ENCODE data around the gene TEK. TPM values are rescaled to one million over a fixed set of nuclear protein-coding genes. Genes with fewer than 3 reads are reported as not detected.

TEK gene
- polyA plus RNA-seq, 4 donors, result 29.3 to 54.5 (median 36.2) TPM

DNA sequence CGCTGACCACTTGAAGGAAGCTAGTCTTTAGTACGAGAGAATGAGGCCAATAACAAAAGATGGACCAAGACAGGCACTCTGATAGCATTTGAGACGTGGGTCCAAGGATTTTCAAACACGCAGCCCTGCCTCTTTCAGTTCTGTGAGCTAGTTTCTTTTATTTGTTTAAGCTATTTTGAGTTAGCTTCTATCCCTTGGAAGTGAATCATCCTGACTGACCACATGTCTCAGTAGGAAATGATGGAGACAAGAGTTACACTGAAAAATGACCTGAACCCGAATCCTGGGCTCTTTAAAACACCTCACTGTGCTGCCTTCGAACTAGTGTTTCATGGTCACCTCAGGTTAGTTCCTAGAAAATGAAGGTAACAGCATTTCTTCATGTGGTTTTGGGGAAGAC lies 9.9 kb downstream of the TEK start:
- DNase-seq (ENCODE audit: low read depth in 4 of 4, low spot score in 3 of 4), result no peak

DNA sequence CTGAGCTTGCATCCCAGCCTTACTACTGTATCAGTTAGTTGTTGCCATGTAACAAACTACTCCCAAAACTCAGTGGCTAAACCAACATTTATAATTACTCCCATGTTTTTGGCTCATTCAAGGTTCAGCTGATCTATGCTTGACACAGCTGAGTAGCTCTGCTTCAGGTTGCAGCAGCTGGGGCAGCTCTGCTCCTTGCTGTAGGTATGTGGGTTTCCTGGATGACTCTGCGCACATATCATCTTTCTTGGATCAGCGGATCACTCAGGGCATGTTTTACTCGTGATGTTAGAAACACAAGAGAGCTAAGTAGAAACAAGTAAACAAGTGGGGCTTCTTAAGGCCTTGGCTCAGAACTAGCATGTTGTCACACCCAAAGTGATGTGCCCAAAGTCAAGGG lies 15.1 kb downstream of the TEK start:
- no peak for DNase-seq (ENCODE audit: low read depth in 4 of 4, low spot score in 3 of 4)

DNA sequence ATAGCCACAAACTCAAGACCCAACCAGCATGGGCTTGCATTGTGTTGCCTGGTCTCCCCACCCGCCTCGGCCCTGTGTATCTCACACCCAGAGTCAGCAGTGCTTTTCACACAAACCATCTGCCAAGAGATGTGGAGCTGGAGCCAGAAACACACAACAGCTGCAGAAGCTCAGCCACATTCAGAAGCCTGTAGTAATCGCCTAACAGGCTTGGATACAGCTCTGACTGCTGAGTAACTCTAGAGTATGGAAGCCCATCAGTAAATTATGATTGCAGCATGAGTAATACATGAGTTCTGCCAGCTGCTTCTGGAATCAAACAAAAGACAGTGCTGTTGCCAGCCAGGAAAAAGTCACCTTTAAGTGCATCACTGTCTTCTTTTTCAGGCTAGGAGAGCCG lies 16.0 kb downstream of the TEK start:
- peak in 3 of 4 donors; percentile 63 to 64 (median 64) for DNase-seq (ENCODE audit: low read depth in 4 of 4, low spot score in 3 of 4)

DNA sequence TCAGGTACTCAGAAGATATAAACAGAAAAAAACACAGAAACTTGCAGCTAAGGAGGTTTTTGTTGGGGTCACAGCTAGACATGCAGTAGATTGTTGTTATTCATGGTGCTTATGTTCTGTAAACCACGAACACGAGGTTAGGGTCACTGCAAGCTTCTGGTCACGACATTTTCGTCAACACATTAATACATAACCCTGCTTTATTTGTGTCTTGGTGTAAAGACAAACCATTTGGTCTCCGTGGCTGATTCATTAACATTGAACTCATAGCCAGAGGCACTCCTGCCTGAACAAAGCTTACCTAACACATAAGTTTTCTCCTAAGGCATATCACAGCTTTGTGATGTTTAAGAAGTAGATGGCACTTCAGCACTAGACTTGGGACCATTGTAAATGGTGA lies 16.9 kb downstream of the TEK start:
- no peak for DNase-seq (ENCODE audit: low read depth in 4 of 4, low spot score in 3 of 4)

DNA sequence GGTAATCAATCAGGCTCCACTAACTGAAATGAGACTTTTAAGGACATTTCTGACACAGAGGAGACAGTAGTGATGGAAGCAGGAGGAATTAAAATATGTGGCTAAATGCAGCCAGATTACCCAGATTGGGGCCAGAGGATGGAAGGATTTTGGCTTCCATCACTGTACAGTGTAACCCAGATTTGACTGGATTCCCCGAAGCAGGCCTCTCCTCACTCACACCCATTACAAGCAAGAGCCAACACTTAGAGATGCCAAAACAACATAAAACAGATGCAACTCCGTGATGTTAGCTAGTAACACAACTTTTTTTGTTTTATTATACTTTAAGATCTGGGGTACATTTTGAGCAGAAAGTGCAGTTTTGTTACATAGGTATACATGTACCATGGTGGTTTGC lies 17.6 kb downstream of the TEK start:
- DNase-seq (ENCODE audit: low read depth in 4 of 4, low spot score in 3 of 4), result no peak

DNA sequence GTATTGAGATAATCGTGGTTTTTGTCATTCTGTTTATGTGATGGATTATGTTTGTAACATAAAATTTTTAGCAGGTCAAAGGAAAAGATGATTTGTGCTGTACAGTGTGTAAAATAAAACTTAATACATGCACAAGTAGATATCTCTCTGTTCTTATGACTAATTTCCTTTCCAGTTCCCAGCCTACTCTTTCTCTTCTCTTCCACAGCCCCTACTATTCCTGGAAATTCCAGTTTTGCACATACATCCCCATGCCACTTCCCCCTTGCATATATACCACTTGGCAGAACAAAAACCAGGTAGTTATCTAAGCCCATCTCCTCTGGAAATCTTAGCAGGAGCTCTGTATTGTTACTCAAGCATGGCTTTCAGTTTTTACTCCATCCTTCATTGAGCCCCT lies 20.2 kb downstream of the TEK start:
- no peak for DNase-seq (ENCODE audit: low read depth in 4 of 4, low spot score in 3 of 4)

DNA sequence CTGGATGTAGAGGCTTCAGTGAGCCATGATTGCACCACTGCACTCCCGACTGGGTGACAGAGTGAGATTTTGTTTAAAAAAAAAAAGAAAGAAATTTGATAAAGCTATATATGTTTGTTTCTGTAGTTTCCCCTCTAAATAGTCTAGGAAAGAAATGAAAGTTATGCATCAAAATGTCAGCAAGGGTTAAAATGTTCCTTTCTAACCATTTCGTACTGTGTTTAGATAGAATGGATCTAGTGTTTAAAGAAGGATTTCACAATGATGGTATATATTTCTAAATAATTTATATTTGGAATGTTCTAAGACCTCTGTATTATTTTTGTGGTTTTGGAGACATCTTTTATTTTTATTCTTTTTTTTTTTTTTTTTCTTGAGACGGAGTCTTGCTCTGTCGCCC lies 22.7 kb downstream of the TEK start:
- DNase-seq (ENCODE audit: low read depth in 4 of 4, low spot score in 3 of 4), result no peak

DNA sequence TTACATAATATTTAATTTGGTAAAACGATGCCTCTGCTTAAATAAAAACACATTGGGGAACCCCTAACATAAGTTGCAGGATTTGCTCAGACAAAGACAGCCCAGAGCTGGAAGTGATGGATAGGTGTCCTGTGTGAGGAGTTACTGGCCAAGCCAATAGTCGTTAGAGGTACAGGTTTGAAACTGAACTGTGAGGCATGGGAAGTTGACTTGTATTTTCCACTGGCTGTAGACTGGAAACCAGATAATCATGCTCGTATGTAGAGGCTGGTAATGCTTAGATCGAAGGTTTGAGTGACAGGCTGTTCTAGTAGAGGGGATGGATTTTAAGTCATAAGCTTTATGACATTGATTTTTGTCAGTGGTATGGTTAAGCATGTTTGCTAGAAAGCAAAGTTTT lies 24.8 kb downstream of the TEK start:
- DNase-seq (ENCODE audit: low read depth in 4 of 4, low spot score in 3 of 4), result no peak

DNA sequence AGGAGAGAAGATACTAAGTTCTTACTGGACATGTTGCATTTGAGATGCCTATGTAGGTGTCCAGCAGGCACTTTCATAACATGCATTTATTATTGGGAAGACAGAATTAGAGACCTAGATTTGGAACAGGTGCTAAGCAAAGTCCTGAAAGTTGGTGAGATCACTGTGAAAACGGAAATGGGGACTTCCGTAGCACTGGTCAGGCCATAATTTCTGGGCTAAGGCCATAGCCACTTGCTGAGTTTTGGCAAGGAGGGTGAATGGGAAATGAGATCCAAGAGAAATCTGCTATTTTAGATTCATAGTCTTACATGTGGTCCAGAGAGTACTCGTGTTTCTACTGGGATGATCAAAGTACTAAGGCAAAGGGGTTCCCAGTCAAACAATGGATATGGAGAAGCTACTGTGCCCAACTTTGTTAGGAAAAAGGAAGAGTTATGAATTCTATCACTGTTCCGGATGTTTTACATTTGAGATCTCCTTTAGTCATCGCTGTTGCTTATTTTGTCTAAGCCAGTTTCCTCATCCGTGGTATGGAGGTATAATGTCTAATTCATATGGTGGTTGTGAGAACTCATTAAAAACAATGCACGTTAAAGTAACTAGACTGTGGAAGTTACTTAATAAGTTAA lies 33.4 kb downstream of the TEK start:
- DNase-seq (ENCODE audit: low read depth in 4 of 4, low spot score in 3 of 4), result no peak

DNA sequence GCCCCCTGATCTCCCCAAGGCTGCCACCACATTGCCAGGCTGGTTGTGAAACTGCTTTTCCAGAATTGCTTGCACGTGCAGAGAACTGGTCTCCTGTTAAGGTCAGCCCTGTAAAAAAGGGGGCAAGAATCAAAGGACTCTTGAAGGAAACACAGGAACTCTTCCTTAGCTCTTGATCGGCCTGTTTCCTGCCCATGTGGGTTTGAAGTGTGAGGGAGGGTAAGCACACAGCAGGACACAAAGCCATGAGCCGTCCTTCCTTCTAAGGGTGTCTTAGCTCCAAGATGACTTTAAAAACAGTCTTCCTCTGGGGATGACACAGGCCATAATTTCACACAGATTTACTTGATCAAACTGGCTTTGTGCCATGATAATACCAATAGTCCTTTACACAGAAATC lies 36.1 kb downstream of the TEK start:
- no peak for DNase-seq (ENCODE audit: low read depth in 4 of 4, low spot score in 3 of 4)

DNA sequence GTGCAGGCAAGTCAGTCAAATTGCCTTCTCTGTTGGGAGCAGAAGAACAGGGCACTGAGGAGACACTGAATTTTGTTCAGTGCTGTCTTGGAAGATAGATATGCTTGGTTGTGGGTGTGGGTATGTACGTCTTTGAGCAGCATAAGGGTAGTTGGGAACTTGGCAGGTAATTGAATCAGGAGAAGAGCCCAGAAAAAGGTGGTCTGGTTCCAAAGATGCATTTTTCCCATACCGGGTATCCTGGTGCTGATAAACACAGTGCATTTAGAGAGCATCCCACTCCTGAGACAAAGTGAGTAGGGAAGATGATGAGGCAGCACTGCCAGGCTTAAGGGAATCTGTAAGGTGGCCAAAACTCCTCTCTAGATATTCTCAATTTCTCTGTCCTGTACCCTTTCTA lies 40.6 kb downstream of the TEK start:
- no peak for DNase-seq (ENCODE audit: low read depth in 4 of 4, low spot score in 3 of 4)

DNA sequence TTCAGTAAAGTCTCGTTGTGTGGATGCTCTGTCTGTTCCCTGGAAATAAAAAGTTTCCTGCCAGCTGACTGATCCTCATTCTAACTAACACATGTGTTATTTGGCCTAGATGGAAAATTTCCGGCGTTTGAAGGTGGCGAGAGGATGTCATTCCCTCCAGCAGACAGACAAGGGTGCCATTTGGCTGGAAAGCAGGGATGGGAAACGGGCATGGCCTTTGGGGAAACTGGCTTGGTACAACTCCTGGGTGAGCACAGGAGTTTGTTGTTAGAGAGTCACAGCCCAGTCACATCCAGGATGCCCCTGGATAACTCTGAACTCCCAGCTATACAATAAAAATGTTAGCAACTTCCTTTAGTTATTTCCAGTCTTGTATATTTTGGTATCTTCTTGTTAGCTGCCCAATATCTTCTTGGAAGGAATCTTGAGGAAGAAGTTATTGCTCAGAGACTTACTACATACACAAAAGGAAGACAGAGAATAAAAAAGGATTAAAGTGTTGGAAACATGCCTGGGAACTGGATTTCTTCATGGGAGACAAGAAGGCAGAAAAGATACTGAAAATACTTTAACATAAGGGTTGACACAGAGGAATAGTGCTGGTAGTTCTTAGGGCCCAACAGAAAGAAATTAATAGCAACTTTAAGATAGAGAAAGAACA lies 41.9 kb downstream of the TEK start:
- DNase-seq (ENCODE audit: low read depth in 4 of 4, low spot score in 3 of 4), result no peak

DNA sequence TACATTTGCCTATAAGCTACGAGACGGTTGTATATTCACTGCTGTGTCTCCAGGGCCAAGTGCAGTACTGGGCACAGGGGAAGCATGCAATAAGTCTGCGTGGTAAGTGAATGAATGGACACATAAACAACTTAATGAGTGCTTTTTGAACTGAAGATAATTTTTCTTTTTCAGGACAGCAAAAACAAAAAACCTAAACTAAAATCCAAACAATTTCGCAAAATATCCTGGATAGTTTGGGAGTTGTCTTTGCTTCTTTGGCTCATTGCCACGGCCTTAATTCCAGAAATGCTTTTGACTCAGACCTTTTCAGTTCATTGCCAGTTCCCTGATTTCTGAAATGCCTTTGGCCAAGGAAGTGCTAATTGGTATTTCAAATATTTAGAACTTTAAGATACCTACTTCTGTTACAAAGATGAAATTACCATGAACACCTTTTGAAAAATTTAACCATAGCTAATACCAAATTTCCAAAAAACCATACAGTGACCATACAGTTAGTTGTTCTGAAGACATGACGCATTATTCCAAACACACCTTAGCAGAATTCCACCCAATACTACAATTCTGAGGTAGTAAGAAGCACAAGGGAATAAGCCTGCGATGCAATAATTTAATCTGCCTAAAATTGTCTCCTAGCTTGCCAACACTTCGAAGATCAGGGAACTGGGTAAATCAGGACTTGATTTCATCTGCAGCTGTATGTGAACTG lies 42.8 kb downstream of the TEK start:
- DNase-seq (ENCODE audit: low read depth in 4 of 4, low spot score in 3 of 4), result no peak

DNA sequence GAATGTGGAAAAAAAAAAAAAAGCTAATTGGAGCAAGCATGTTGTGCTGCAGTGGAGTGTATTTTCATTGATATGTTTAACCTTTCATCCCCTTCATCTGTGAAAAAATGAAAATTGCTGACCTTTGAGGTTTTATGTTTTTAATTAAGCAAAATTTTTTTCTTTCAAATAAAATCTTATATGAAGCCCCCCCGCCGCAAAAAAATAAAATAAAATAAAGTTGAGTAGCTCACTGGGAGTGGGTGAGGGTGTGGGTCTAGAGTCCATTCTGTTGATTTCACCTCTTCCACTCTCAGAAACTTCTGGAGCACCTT lies 43.3 kb downstream of the TEK start:
- no peak for DNase-seq (ENCODE audit: low read depth in 4 of 4, low spot score in 3 of 4)

DNA sequence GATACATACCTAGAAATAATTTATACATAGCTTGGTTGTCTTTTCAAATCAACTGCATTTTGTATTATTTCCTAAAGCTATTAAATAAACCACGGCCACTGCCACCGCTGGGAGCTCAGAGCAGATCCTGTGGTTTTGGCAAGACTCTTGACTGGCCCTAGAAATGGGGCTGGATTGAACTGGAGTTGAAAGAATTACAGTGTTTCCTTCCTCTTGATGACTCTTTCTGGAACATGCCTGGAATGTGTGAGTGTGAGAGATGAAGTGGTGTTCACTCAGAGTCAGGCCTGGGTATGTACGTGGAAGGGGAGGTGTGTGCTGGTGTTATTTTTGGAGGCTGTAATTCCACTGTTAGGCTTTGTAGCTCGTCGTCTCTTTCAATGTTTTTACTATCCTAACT lies 45.9 kb downstream of the TEK start:
- no peak for DNase-seq (ENCODE audit: low read depth in 4 of 4, low spot score in 3 of 4)

DNA sequence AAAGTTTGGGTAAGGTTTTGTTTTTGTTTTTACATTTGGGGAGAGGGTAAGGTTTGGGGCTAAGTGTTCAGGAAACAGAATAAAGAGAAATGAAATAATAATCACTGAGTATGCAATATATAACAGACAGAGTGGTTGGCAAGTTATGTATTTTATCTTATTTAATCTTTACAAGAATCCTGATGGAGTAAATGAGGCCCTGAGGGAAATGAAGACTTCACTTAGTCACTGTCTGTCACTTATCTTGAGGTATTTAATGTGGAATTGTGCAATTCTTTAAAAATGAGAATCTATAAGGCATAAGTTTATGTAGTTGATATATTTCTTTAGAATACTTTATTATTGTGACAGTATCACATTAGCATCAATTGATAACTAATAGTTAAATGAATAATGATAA lies 48.1 kb downstream of the TEK start:
- DNase-seq (ENCODE audit: low read depth in 4 of 4, low spot score in 3 of 4), result no peak

DNA sequence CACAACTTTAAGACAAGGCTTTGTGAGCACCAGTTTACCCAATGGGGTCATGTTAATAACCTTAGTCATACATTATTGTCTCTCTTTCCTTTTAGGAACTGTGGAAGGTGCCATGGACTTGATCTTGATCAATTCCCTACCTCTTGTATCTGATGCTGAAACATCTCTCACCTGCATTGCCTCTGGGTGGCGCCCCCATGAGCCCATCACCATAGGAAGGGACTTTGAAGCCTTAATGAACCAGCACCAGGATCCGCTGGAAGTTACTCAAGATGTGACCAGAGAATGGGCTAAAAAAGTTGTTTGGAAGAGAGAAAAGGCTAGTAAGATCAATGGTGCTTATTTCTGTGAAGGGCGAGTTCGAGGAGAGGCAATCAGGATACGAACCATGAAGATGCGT lies 48.7 kb downstream of the TEK start:
- DNase-seq (ENCODE audit: low read depth in 4 of 4, low spot score in 3 of 4), result no peak

DNA sequence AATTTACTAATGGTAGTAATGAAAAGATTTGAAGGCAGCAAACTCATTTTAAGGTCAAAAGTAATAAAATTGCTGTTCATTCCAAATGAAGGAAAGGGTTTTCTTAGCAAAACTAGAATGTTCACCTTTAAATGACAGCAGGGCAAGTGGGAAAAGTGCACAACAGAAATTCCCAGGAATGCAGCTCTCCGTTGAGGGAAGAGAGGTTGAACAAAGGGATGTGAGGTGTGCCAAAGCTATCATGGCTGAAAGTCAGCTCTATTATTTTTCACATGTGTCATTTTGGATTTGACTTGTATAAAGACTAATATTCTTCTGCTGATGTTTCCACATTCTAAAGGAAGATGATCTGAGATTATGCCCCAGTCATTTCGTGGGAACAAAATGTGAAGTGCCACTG lies 51.6 kb downstream of the TEK start:
- DNase-seq (ENCODE audit: low read depth in 4 of 4, low spot score in 3 of 4), result no peak

DNA sequence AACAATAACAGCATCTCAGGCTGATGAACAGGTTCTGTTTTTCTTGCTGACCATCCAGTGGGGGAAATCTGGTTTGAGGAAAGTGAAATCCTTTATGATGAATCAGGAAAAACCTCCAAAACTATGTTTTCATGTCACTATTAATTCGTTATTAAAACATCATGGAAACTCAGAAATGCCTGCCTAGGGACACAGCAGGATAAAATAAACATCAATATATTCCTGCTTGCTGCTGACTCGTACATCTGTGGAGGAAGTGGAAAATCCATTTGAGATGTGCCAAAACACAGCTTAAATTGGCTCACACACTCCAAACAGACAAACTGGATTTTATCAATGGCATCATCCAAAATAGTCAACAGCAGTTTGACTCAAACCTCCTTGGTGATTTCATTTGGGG lies 53.0 kb downstream of the TEK start:
- no peak for DNase-seq (ENCODE audit: low read depth in 4 of 4, low spot score in 3 of 4)

DNA sequence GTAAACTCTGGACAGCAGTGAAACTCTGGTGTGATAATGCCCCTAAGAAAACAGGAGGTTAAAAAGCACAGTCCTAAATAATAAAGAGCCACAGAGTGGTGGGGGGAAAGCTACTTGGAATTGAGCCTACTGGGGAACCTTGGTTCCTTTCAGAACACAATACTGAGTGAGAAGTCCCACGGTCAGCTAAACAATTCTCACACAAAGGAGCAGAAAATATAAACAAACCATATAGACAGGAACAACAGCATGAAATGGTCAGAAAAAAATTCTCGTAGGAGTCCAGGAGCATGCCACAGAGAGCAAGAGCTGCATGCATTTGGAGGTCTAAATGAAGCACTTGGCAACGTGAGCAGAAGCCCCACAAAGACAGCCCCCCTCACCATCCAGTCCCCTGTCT lies 56.0 kb downstream of the TEK start:
- DNase-seq (ENCODE audit: low read depth in 4 of 4, low spot score in 3 of 4), result no peak

DNA sequence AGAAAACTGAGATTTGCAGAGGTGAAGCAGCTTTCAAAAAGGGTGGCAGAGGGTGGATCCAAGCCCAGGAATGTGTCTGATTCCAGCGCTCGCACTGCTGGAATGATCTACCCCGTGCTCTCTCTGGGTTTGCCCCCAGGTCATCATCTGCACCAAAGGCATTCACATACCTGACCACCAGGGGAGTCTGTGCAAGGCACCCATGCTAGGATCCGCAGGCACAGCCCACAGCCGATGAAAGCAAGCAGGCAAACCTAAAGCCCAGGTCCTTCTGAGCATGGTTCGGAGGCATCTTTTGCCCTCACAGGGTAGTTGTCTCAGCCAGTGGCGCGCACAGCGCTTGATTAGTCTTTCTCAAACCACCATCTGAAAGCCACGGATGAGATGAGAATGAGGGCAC lies 56.6 kb downstream of the TEK start:
- no peak for DNase-seq (ENCODE audit: low read depth in 4 of 4, low spot score in 3 of 4)

DNA sequence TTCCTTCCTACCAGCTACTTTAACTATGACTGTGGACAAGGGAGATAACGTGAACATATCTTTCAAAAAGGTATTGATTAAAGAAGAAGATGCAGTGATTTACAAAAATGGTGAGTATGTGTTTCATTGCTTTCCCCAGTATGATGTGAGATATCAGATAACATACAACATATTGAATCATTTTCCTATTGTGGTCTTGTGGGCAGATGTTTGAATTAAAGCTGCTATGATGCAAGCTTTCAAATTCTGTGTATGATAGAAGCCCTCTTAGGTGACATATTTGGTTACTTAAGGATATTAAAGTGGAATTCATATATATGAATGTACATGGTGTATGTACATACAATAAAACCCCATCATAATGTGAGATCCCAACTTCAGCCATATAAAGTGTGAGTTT lies 59.5 kb downstream of the TEK start:
- no peak for DNase-seq (ENCODE audit: low read depth in 4 of 4, low spot score in 3 of 4)
